Astrocyte (in vitro differentiated cells and primary cell): Measurements from ENCODE around the gene PDLIM5.

Source experiments
- EZH2 ChIP-seq: IDR thresholded peaks from 2 replicates; pipeline ENCODE4 v1.6.1; 2012; ENCODE audit warnings: mild to moderate bottlenecking, low read length, inconsistent platforms; ENCODE audit not compliant: insufficient read depth
- TF ChIP-seq, protein P1 (sequence below): IDR thresholded peaks from 2 replicates; pipeline ENCODE4 v1.5.1; 2011; ENCODE audit warnings: low read depth, mild to moderate bottlenecking, inconsistent platforms, low read length, moderate library complexity; ENCODE audit not compliant: insufficient read depth

DNA sequence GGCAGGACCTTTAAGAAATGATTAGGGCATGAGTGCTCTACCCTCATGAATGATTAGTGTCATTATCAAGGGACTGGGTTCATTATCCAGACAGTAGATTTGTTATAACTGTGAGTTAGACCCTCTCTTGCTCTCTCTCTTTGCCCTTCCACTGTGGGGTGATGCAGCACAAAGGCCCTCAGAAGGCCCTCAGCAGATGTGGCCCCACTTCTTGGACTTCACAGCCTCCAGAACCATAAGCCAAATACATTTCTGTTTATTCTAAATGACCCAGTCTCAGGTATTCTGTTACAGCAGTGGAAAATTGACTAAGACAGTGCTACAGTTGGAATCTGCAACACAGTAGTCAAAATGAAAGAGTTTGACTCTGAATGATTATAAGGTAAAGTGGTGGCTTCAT is 17.2 kb upstream of the PDLIM5 start:
- TF ChIP-seq, protein P1, sequence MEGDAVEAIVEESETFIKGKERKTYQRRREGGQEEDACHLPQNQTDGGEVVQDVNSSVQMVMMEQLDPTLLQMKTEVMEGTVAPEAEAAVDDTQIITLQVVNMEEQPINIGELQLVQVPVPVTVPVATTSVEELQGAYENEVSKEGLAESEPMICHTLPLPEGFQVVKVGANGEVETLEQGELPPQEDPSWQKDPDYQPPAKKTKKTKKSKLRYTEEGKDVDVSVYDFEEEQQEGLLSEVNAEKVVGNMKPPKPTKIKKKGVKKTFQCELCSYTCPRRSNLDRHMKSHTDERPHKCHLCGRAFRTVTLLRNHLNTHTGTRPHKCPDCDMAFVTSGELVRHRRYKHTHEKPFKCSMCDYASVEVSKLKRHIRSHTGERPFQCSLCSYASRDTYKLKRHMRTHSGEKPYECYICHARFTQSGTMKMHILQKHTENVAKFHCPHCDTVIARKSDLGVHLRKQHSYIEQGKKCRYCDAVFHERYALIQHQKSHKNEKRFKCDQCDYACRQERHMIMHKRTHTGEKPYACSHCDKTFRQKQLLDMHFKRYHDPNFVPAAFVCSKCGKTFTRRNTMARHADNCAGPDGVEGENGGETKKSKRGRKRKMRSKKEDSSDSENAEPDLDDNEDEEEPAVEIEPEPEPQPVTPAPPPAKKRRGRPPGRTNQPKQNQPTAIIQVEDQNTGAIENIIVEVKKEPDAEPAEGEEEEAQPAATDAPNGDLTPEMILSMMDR, result no peak
- TF ChIP-seq EZH2, result no peak
